Skin of body (tissue), 2 donors: ENCODE measurements around the gene GALNTL6. TPM values are rescaled to one million over a fixed set of nuclear protein-coding genes. Genes with fewer than 3 reads are reported as not detected.
"Not testable (repeated sequence)": the region's sequence is repeated elsewhere in the genome, so short reads cannot be mapped to it uniquely, and the experiment has no call there.

ENCODE experiments used
- DNase-seq: peaks from one replicate; lab custom pipeline; 2025; lab: John Stamatoyannopoulos, UW
- total RNA-seq: library from RNA; depleted of rRNA; stranded (reverse); fragments of >200 nt; gene quantifications from one replicate; pipeline ENCODE4 v1.2.3, GENCODE V29; 2014

GALNTL6 gene
- total RNA-seq, 1 donor from 2014 or later: 0.99 TPM

GRCh38 chr4:172734555-172734954 is 921.4 kb downstream of the GALNTL6 start:
- no peak for DNase-seq

- DNase-seq: no peak
Measured at GRCh38 chr4:172736046-172736445, 922.8 kb downstream of the GALNTL6 start.

DNA sequence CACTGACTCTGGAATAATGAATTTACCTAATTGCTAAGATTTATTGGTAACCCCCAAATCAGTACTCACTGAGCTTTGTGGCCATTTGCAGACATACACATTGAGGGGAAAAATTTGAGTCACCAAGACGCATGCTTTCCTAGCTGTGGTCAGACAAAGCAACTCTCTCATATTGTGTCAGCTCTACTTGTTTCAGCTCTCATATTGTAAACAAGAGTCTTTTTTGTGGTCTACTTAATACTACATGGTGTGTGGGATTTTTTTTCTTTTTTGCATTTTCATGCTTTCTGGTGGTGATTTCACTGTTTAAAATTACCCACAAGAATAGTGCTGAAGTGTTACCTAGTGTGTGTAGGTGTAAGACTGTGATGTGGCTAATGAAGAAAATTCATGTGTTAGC is 927.2 kb downstream of the GALNTL6 start:
- no peak for DNase-seq

GRCh38 chr4:172750910-172751309 is 937.7 kb downstream of the GALNTL6 start:
- no peak for DNase-seq

- no peak for DNase-seq
Measured at GRCh38 chr4:172751550-172751949, 938.3 kb downstream of the GALNTL6 start.

- DNase-seq: no peak
Measured at GRCh38 chr4:172758586-172759340, 945.6 kb downstream of the GALNTL6 start.

DNA sequence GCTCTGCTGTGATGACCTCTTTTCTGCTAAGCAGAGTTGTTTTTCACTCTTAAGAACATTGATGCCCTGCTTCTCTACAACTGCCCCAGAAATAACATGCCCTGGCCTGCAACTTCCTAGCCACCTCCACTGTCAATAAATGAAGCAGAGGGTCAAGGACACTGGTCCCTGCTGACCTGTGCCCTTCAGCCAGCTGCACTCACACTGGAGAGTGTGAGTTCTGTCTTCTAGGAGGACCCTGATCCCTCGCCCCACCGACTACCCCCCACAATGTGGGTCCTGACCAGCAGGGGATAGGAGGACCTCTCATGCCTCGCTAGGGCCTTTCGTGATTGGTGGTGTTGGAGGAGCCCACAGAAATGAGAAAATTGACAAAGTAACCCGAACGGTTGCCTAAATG is 947.3 kb downstream of the GALNTL6 start:
- DNase-seq: no peak

DNA sequence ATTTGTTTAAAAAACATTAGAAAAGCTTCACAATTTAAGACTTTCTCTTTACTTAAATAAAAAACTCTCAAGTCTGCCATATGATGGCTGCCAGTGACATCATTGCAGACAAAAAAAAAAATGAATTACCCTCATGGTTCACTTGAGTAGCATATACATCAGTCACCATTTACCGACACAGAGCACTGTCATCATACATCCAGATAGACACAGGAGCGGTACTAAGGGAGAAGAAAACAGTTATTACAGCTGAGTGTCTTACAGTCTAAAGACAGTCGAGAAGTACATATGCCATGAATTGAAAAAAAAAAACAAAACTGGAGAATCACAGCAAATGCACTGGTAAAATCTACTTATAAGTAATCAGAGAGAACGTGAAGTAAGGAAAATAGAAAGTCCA is 949.7 kb downstream of the GALNTL6 start:
- DNase-seq: no peak

GRCh38 chr4:172770787-172771186 is 957.6 kb downstream of the GALNTL6 start:
- no peak for DNase-seq

DNA sequence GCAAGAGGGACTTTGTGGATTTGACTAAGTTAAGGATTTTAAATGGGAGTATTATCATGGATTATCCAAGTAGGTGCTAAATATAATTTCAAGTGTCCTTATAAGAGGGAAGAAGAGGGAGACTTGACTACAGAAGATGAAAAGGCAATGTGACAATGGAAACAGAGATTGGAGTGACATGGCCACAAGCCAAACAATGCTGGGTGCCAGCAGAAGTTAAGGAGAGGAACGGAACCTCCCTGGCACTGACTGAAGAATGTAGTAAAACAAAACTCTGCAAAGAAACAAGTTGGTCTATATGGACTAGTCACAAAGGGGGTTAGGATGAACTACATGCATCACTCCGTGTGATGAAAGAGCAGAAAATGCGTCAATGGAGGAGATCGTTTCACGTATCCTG is 959.6 kb downstream of the GALNTL6 start:
- no peak for DNase-seq

DNA sequence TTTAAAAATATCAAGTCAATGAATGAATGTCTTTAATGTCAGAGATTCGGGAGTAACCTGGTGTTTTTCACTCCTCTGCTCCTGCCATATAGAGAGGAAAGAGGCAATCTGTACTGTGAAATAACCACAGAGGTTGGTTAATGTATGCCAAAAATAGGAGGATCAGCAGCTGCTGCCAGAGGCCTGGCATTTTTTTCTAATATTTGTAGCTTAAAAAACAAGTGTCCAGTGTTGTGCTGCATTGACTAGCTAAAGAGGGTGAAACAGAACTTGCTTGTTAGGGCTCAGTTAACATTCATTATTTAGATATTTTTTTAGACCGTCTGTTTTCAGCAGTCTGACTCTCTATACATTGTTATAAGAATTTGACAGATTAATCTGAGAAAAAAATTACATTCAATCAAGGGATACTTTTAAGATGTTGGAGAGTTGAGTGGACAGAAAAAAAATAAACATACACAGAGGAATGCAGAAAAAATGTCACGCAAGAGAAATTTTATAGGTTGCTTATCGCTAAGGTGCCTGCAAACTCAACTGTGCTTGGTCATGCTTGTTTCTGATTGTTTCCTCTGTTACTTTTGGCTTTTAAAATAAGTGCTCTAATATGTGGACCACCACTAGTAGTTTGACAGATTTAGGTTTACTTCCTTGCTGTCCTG is 963.1 kb downstream of the GALNTL6 start:
- DNase-seq: no peak

- no peak for DNase-seq
Measured at GRCh38 chr4:172777729-172778431, 964.7 kb downstream of the GALNTL6 start.

DNA sequence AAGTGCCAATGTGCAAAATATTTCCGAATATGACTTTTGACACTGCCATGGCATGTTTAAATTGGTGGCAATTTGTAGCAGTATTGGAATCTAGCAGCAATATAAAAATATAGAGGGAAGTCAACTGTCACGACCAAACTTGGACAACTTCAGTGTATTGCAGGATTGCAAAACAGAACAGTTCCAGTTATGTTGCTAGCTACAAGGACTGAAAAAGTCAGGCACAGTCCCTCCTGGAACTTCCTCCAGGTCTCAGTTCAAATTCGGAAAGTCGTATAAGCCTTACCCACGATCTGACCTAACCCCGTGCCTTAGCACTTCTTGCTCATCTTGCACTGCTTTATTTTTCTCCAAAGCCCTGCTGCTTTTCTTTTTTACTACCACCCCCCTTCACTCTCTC is 965.4 kb downstream of the GALNTL6 start:
- DNase-seq: no peak

DNA sequence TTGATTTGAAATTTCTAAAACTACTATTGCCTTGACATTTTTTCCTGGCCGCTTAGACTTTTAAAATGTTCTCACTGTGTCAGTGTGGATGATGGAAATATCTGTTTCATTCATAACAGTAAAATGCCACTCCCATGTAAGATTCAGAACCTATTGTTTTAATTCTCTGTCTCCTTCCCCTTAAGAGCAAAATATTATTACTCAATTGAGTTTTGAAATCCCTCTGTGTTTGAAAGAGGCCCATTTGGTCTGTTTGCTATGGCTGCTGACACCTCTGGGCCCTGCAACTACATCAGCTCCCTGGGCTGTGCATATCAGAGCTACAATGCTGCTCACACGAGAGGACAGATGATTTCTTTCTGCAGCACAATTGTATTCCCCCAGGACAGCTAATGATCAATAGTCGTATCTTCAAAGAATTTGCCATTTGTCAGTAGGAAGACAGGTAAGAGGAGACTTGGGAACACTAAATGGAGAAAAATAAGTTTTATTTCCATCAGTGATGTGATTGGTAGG is 967.4 kb downstream of the GALNTL6 start:
- DNase-seq: no peak

GRCh38 chr4:172785613-172786012 is 972.4 kb downstream of the GALNTL6 start:
- DNase-seq: no peak

DNA sequence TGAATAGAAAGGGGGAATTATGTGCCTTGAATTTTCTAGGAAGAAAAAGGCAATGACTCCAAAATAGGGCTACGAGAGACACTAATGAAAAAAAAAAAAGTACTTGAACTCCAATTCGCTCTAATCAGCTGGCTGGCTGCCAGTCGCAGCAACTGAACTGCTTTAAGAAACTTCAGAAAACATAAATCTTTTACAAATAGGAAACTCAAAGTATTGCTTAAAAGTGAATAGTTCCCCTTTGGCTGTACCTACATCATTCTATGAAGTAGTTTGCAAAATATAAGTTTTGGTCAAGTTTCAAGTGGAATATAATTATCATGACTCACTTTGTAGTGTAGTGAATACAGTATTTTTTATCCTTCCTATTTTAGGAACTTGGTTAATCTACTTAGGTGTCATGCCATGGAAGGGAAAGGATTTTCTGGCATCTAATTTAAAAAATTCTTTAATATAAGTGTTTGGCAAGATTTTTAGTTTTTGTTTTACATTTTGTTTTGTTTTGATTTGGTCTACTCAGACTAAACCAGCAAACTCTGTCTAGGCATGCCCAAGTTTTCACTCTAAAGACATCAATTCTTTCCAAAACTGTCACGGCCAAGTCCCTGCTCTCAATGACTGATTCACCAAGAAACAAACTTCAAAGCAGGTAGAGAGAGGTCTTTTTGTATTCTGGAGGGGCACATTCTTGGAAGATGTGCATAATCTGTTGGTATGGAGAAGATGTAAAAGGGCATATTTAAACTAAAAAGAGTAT is 973.0 kb downstream of the GALNTL6 start:
- DNase-seq: no peak

DNA sequence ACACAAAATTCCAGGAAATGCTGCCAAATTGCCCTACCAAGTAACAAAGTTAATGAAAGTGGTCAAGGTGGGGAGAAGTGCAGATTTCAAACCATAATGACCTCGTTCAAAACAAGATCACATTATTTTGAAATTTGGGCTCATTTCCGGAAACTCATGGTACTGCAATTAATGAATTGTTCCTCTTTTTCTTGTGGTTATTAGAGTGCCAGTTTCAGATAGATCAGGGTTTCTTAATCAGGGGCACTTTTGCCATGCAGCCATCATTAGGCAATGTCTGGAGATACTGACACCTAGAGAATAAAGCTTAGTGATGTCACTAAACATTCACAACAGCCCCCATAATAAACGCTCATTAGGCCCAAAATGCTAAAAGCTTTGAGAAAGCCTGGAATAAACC is 973.9 kb downstream of the GALNTL6 start:
- DNase-seq: no peak

GRCh38 chr4:172791841-172792240 is 978.6 kb downstream of the GALNTL6 start:
- DNase-seq: no peak

- DNase-seq: no peak
Measured at GRCh38 chr4:172793565-172794306, 980.5 kb downstream of the GALNTL6 start.

DNA sequence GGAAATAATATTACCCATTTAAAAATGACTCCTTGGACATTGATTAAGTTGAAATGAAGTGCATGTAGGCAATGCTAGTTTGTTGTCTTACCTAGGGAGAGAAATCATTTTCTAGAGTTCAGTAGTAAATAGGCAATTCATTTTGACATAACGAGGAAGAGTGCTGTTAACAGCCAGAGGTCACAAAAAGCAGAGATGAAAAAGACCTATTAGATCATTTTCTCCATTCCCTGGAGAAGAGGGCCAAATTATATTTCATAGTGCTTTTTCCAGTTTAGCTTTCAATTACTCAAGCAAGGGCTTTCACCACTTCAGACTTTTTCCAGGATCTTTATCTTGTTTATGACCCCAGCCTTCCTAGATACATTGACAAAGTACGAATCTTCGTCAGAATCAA is 981.1 kb downstream of the GALNTL6 start:
- no peak for DNase-seq

GRCh38 chr4:172797281-172797680 is 984.1 kb downstream of the GALNTL6 start:
- DNase-seq: not testable (repeated sequence)
